Raji (cell line): ENCODE measurements around the gene STAT5B.

Experiments
- POLR2A ChIP-seq: IDR thresholded peaks from 2 replicates; pipeline ENCODE4 v1.6.1; 2011; ENCODE audit warnings: low read depth, low read length, control low read depth; ENCODE audit not compliant: insufficient read depth

The STAT5B gene

DNA sequence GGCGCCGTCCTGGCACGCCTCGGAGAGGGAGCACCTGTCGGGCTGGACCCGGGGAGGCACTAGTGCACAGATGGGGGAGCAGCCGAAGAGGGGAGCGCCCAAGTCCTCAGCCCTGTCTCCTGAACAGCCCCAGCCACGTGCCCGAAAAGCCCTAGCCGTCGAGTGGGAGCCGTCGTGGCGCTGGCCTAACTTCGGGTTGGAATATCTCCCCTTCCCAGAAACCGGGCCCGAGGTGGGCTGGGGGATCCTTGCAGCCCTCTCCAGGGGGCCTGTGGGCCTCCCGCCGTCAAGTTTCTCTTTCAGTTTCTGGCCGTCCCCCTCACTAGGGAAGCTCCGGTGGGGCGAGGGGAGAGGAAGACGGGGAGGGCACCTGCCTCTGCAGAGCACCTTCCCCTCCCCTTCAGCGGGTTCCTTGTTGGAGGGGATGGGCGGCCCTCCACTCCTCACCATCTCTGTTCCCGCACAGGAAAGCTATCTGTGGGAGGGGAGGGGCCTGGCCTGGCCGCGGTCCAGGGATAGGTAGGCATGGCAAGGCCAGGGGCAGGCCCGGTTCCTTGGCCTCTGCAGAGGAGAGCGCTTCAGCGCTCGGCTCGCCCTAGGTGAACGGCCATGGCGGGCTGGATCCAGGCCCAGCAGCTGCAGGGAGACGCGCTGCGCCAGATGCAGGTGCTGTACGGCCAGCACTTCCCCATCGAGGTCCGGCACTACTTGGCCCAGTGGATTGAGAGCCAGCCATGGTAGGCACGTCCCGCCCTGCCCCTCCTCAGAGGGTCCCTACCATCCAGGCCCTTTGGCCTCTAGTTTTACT is 12.8 kb upstream of the STAT5B start:
- no peak for TF ChIP-seq POLR2A

DNA sequence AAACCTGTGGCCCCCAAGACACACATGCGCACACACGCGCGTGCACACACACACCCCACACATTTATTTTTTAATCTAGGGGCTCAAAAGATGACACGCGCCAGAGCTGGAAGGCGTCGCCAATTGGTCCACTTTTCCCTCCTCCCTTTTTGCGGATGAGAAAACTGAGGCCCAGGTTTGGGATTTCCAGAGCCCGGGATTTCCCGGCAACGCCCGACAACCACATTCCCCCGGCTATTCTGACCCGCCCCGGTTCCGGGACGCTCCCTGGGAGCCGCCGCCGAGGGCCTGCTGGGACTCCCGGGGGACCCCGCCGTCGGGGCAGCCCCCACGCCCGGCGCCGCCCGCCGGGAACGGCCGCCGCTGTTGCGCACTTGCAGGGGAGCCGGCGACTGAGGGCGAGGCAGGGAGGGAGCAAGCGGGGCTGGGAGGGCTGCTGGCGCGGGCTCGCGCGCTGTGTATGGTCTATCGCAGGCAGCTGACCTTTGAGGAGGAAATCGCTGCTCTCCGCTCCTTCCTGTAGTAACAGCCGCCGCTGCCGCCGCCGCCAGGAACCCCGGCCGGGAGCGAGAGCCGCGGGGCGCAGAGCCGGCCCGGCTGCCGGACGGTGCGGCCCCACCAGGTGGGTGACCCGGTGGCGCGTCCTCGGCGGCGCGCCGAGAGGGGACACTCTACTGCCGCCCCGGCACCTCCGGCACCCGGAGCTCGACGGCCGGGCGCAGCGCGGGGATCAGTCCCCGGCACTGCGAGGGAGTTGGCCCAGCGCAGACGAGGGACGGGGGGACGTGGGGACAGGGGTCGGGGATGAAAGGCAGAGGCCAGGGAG is 12.0 kb upstream of the STAT5B start, which contains the start of gene STAT5A:
TSS of gene STAT5A (plus strand) at position 522 of the 826 bp plus-strand sequence. CDS start 914 bp downstream, outside the sequence.
- no peak for TF ChIP-seq POLR2A

DNA sequence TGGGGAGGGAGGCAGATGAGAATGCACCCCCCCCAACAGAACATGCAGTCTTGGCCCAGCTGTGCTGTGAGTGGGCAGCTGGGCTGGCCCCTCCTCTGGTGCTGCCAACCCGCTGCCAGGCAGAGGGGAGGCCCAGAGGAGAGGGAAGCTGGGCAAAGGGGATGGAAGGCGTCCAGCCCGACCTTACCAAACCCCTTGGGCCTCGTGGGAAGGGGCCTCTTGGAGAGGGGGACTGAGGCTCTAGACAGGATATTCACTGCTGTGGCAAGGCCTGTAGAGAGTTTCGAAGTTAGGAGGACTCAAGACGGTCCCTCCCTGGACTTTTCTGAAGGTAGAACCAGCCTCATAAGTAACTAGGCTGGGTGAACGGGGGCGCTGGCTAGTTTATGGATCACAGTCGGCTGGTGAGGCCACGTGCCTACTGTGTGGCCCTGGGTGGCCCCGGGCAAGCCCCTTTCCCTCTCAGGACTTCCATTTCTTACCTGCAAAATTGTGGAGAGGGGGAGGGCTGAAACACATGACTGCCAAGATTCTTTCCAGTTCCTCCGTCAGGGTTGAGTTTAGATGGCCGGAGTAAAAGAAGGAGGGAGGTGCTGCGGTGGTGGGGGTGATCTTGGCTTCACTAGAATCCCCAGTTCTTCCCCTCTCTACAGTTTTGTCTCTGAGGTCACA is 11.2 kb upstream of the STAT5B start:
- no peak for TF ChIP-seq POLR2A

DNA sequence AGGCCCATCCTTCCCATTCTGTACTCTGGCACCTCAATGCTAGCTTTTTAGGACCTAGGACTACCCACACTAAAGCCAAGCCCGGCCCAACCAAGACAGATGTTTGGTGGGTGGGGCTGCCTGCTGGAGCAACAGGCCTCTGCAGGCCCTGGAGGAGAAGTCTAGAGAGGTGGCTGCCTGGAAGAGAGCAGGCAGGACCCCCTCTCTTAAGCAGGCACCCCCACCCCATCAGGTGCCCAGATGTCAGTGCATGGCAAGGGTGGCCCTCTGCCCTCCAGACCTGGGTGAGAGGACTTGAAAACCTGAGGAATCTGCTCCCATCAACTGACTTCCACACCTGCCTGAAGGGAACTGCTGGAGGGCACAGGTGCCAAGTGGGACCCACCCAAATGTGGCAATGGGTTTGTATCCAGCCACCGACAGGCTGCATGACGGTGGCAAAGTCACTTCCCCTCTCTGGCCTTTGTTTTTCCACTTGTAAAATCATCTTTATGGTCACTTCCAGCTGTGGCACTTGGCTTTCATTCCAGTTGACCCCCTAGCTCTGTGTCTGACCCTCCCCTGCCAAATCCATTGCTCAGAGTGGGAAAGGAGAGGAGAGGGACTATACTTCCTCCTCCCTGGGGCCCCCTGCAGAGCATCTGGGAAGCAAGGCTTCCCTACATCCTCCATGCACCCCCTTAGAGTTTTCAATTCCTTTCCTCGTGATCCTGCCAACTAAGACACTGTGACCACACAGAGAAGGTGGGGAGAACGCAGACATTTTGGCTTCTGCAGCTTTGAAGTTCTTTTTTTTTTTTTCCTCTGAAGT is 10.4 kb upstream of the STAT5B start:
- TF ChIP-seq POLR2A = no peak

DNA sequence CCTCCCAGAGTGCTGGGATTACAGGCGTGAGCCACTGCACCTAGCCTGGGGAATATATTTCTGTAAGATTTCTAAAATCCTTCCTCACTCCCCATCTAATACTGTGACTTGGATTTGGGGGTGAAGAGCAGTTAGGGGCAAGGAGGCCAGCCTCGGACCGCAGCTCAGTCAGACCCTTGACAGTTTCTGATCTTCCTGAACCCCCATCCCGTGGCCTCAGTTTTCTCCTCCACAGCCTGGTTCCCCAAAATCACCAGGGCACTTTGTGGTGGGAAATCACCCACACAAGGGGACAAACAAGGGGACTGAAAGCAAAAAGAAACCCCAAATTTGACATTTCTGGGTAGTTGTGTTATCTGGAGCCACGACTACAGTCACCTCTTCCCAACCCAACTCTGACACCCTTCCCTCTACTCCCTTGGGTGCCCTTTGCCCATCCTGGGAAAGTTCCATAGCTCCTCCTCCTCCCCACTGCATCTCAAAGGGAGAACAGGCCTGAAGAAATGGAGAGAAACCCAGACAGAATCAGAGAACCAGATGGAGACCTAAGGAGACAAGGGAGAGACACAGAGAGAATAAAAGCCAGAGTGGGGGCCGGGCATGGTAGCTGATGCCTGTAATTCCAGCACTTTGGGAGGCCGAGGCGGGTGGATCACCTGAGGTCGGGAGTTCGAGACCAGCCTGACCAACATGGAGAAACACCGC is 9.3 kb upstream of the STAT5B start:
- no peak for TF ChIP-seq POLR2A

DNA sequence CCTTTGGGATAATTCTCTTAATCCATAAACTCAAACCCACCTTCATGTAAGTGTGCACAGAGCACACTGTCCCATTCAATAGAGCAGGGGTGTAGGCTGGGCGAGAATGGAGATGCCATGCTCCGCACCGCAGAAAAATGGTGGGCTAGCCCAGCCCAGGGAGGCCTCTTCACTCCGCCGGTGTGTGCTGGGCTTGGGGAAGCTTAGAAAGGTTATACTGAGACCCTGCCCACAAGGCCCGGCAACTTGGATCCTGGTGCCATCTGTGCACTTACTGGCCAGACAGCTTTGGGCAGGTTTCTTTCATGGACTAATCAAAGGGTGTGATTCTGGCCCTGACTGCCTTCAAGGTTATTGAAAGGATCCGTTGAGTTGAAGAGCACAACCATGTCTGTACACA is 8.4 kb upstream of the STAT5B start:
- no peak for TF ChIP-seq POLR2A

DNA sequence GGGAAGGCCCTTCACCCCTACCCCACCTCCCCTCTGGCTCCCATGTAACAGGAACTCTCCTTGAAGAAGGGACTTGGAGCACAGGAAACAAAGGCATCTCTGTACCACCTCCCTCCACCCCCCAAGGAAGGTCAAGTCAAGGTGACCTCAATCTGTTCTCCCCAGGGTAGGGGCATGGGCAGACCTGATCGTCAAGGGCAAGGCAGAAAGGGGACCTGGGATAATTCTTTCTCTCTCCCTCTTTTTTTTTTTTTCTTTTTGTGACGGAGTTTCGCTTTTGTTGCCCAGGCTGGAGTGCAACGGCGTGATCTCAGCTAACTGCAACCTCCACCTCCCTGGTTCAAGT is 7.8 kb upstream of the STAT5B start:
- no peak for TF ChIP-seq POLR2A

DNA sequence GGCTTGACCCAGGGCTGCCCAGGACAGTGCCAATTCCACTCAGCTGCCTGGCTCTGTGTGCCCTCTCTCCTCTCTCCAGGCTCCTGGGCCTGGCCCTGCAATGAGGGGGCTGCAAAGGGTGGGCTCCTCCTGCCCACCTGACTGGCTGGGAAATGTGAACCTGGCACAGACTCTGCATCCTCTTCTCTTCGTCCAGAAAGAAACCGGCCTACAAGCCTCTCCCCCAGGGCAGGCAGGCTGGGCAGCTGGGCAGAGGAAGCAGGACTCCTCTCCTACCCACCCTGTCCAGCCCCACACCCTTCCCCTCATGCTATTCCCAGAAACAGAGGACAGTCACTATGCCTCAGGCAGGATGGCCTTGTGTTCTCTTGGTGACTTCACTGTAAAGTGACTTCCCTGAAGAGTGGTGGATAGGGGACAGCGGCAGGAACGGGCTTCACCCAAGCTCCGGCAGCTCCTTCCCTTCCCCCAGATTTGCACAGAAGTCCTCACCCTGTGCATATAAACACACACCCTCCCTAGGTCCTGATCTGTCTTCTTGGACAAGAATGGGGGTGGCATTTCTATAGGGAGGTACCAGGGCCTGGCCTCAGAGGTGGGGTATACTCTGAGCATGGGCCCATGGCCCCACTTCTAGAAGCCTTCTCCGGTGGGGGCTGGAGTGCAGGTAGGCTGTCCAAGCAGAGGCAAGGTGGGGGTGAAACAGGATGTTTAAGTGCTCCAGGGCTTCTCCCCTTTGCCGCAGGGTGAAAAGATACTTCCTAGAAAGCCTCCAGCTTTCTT is 7.2 kb upstream of the STAT5B start:
- no peak for TF ChIP-seq POLR2A

DNA sequence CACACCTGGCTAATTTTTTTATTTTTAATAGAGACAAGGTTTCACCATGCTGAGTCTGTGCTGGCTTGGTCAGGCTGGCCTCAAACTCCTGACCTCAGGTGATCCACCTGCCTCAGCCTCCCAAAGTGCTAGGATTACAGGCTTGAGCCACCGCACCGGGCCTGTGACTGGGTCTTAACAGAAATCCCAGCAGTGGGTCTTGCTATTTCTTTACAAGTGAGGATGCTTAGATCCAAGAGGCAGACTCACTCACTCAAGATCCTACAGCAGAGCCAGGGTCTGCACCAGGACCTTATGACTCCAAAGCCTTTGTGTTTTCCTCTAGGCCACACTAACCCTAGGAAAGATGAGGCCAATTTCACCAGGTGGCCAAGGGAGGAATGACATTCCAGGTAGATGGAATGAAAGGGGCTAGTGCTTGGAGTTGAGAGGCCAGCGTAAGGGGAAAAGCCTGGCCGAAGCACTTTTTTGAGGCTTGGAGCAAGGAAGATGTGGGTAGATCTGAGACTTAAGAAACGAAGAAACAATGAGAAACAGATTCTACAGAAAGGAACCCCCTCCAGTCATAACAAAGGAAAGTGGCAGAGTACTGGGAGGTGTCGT is 6.4 kb upstream of the STAT5B start:
- no peak for TF ChIP-seq POLR2A

DNA sequence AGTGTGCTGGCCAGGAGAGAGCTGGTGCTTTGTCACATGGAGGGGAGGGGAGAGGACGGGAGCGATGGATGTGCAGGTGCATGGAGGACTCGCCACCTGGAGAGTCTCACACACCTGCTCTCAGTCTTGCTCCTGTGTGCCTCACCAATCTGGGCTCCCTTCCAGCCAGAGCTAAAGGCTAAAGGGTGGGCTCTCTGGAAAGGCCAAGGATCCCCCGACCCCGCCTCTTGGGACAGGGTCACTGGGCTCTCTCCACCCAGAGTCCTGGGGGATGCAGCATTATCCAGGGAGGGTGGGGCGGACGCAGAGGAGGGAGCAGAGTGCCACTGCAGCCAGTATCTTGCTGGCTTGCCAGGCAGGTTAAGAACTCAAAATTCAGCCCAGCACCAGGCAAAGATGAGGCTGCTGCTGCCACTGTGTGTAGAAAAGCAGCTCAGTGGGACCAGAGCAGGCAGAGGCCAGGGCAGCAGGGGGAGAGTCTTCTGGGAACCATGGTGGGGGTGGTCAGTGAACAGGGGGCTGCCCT is 5.4 kb upstream of the STAT5B start:
- TF ChIP-seq POLR2A = no peak

DNA sequence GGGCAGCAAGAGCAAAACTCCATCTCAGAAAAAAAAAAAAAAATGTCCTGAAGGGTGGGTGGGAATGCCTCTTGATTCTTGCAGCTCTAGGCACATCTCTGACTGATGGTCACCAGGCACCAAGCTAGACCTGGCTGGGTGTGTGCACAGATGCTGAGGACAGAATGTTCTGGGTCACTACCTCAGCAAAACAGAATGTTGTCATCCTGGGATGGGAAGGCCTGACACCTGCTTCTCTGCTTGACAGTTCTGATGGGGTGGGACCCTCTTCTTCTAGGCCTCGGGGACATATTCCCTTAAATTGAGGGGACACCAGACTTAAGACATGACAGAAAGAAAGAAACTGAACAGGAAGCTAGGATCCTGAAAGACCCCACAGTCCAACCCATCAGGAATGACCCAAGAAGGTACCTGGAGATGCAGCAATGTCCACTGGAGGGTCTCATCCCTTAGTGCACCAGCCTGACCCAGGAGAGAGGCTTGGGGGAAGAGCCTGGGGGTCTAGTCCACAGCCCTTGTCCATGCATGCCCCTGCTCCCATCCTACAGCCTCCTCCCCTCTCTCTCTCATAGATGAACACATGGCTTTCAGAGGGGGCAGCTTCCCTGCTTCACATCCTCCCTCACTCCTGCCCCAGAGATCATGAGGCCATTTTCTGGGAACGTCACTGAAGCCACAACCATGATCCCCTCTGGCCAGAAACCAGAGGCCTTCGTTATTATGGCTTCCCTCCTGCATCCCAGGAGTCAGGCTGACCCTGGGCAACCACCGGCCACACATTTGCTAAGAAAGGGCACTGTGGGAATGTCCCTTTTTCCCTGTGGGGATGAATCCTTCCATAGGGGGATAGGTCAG is 3.8 kb upstream of the STAT5B start:
- TF ChIP-seq POLR2A = no peak

DNA sequence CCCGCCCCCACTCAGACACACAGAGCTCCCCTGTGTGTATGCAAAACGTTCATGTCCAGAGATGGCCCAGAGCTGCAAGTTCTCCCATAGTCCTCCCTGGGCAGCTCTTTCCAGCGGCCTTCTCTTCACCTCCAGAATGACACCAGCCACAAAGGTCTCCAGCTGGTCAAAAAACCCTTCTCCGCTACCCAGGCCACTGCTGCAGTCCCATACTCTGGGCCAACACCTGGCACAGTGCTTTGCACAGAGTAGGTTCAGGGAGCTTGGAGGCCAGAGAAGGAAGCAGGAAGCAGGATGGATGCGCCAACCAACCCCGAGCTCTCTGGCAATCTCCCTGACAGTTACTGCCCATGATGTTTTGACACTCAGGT is 1.1 kb upstream of the STAT5B start:
- TF ChIP-seq POLR2A = no peak
